ENCODE data around the gene CRYBB1. TPM values are rescaled to one million over a fixed set of nuclear protein-coding genes. Genes with fewer than 3 reads are reported as not detected.
A peak's percentile ranks its signal among the peaks of the same experiment; 100 is the strongest.

CRYBB1 gene
- total and polyA plus RNA-seq, 4 donors: 1.4 to 3.6 (median 3.2) TPM

GRCh38 chr22:26563022-26563421, 54.8 kb downstream of the CRYBB1 start:
- peaks cover 6% of the 10 kb centered on the region for H3K4me1 ChIP-seq (ENCODE audit: control insufficient read depth, insufficient read depth, low read length)
- no peak for DNase-seq (ENCODE audit: low read depth in 4 of 6, low spot score in 6 of 6)
- H3K27ac ChIP-seq (ENCODE audit: low read depth, low read length): no peak overlapping the region
- 72% methylated on average over 3 of the region's 5 CpGs for WGBS (ENCODE audit: insufficient coverage)
- no peak overlapping the region for H3K4me3 ChIP-seq (ENCODE audit: low read depth, low read length)
- H3K36me3 ChIP-seq (ENCODE audit: control insufficient read depth, insufficient read depth, low read length): peaks cover 4% of the 10 kb centered on the region
- H3K9me3 ChIP-seq (ENCODE audit: control insufficient read depth, insufficient read depth, low read length): no peaks in the 10 kb centered on the region
- no peaks in the 10 kb centered on the region for H3K27me3 ChIP-seq (ENCODE audit: control insufficient read depth, insufficient read depth, low read length)

GRCh38 chr22:26561756-26562417, 55.9 kb downstream of the CRYBB1 start:
- Histone ChIP-seq H3K36me3 (ENCODE audit: control insufficient read depth, insufficient read depth, low read length) (peaks cover 4% of the 10 kb centered on the region), H3K27ac (ENCODE audit: low read depth, low read length) (no peak overlapping the region), H3K9me3 (ENCODE audit: control insufficient read depth, insufficient read depth, low read length) (no peaks in the 10 kb centered on the region), H3K4me3 (ENCODE audit: low read depth, low read length) (no peak overlapping the region), H3K4me1 (ENCODE audit: control insufficient read depth, insufficient read depth, low read length) (peaks cover 6% of the 10 kb centered on the region), H3K27me3 (ENCODE audit: control insufficient read depth, insufficient read depth, low read length) (no peaks in the 10 kb centered on the region)
- peak in 1 of 6 donors; percentile 31 for DNase-seq (ENCODE audit: low read depth in 4 of 6, low spot score in 6 of 6)
- WGBS (ENCODE audit: insufficient coverage): 63% methylated on average over 5 of the region's 9 CpGs

DNA sequence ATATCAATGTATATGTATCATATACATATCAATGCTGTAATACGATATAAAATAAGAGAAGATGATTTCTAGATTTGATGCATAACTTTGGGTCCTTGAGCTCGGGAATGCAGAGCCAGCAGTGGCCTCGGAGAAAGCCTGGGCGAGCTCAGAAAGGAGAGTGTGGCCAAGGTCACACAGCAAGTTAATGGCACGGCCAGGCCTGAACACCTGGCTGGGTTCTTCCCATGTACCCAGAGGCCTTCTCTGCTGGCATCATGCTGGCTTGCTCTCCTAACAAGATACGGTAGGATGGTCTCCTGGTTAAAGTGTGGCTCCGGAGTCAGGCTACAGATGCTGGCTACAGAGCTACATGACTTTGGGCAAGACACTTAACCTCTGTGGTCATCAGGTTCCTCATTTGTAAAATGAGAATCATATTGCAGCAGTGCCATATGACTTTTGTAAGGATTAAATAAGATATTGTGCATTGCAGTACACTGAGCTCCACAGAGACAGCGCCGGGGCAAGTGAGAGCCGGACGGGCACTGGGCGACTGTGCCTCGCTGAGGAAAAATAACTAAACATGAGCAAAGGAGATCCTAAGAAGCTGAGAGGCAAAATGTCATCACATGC, 57.8 kb downstream of the CRYBB1 start:
- H3K4me3 ChIP-seq (ENCODE audit: low read depth, low read length): no peak overlapping the region
- H3K27ac ChIP-seq (ENCODE audit: low read depth, low read length): no peak overlapping the region
- WGBS (ENCODE audit: insufficient coverage): 93% methylated on average over 12 of the region's 13 CpGs
- DNase-seq (ENCODE audit: low read depth in 4 of 6, low spot score in 6 of 6): no peak
- peaks cover 13% of the 10 kb centered on the region for H3K4me1 ChIP-seq (ENCODE audit: control insufficient read depth, insufficient read depth, low read length)
- H3K36me3 ChIP-seq (ENCODE audit: control insufficient read depth, insufficient read depth, low read length): peaks cover 2% of the 10 kb centered on the region
- no peaks in the 10 kb centered on the region for H3K9me3 ChIP-seq (ENCODE audit: control insufficient read depth, insufficient read depth, low read length)
- H3K27me3 ChIP-seq (ENCODE audit: control insufficient read depth, insufficient read depth, low read length): no peaks in the 10 kb centered on the region

DNA sequence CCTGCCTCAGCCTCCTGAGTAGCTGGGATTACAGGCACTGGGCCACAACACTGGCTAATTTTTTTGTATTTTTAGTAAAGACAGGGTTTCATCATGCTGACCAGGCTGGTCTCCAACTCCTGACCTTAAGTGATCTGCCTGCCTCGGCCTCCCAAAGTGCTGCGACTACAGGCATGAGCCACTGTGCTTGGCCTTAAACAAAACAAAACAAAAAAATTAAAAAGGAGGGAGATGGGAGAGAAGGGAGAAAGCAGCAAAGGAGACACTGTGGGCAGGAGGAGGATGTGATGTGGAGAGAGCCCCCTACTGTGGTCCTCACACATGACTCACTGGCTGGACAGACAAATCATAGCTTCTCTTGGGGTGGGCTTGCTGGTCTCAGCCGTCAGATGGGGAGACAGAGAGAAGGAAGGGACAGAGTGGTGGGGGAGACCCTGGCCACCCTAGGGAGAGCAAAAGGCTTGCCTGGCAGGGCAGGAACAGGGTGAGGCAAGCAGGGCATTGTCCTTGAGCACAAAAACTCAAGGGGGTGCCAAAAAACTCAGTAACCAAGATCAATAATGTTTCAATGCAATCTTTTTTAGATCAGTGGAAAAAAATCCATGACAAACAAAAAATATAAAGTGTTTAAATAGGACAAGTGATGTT, 59.5 kb downstream of the CRYBB1 start:
- H3K9me3 ChIP-seq (ENCODE audit: control insufficient read depth, insufficient read depth, low read length): no peaks in the 10 kb centered on the region
- H3K36me3 ChIP-seq (ENCODE audit: control insufficient read depth, insufficient read depth, low read length): no peaks in the 10 kb centered on the region
- 64% methylated on average over 1 of the region's 3 CpGs for WGBS (ENCODE audit: insufficient coverage)
- no peak overlapping the region for H3K27ac ChIP-seq (ENCODE audit: low read depth, low read length)
- no peaks in the 10 kb centered on the region for H3K27me3 ChIP-seq (ENCODE audit: control insufficient read depth, insufficient read depth, low read length)
- no peak overlapping the region for H3K4me3 ChIP-seq (ENCODE audit: low read depth, low read length)
- no peak for DNase-seq (ENCODE audit: low read depth in 4 of 6, low spot score in 6 of 6)
- peaks cover 23% of the 10 kb centered on the region for H3K4me1 ChIP-seq (ENCODE audit: control insufficient read depth, insufficient read depth, low read length)

- 90% methylated on average over 2 of the region's 5 CpGs for WGBS (ENCODE audit: insufficient coverage)
- H3K27ac ChIP-seq (ENCODE audit: low read depth, low read length): no peak overlapping the region
Measured at GRCh38 chr22:26556904-26557303, 60.9 kb downstream of the CRYBB1 start.

GRCh38 chr22:26555478-26555877, 62.3 kb downstream of the CRYBB1 start:
- no peaks in the 10 kb centered on the region for H3K27me3 ChIP-seq (ENCODE audit: control insufficient read depth, insufficient read depth, low read length)
- no peaks in the 10 kb centered on the region for H3K9me3 ChIP-seq (ENCODE audit: control insufficient read depth, insufficient read depth, low read length)
- H3K36me3 ChIP-seq (ENCODE audit: control insufficient read depth, insufficient read depth, low read length): no peaks in the 10 kb centered on the region
- DNase-seq (ENCODE audit: low read depth in 4 of 6, low spot score in 6 of 6): peak in 2 of 6 donors; percentile 23 to 47
- 41% methylated on average over 4 of the region's 11 CpGs for WGBS (ENCODE audit: insufficient coverage)
- H3K4me3 ChIP-seq (ENCODE audit: low read depth, low read length): no peak overlapping the region
- H3K27ac ChIP-seq (ENCODE audit: low read depth, low read length): no peak overlapping the region
- peaks cover 34% of the 10 kb centered on the region for H3K4me1 ChIP-seq (ENCODE audit: control insufficient read depth, insufficient read depth, low read length)

More at GRCh38 chr22:26556904-26557303, 60.9 kb downstream of the CRYBB1 start:
- DNase-seq (ENCODE audit: low read depth in 4 of 6, low spot score in 6 of 6): peak in 1 of 6 donors; percentile 21
- no peaks in the 10 kb centered on the region for H3K36me3 ChIP-seq (ENCODE audit: control insufficient read depth, insufficient read depth, low read length)
- H3K27me3 ChIP-seq (ENCODE audit: control insufficient read depth, insufficient read depth, low read length): no peaks in the 10 kb centered on the region
- peaks cover 25% of the 10 kb centered on the region for H3K4me1 ChIP-seq (ENCODE audit: control insufficient read depth, insufficient read depth, low read length)
- H3K9me3 ChIP-seq (ENCODE audit: control insufficient read depth, insufficient read depth, low read length): no peaks in the 10 kb centered on the region
- no peak overlapping the region for H3K4me3 ChIP-seq (ENCODE audit: low read depth, low read length)

DNA sequence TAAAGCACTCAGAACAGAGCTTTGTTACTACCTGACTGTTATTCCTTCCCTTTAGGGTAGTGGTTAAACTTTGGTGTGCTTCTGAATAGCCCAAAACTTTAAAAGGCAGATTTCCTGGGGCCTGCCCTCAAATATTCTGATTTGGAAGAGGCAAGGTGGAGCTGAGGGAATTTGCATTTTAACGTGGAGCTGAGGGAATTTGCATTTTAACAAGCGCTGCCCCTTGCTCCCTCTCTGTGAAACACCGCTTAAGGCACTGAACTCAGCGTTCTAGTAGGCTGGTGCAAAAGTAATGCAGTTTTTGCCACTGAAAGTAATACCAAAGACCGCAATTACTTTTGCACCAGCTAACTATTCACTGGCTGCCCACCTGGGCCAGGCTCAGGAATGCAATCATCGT, 62.9 kb downstream of the CRYBB1 start:
- no peak for DNase-seq (ENCODE audit: low read depth in 4 of 6, low spot score in 6 of 6)
- 76% methylated on average over 4 of the region's 6 CpGs for WGBS (ENCODE audit: insufficient coverage)
- peaks cover 39% of the 10 kb centered on the region for H3K4me1 ChIP-seq (ENCODE audit: control insufficient read depth, insufficient read depth, low read length)
- no peak overlapping the region for H3K27ac ChIP-seq (ENCODE audit: low read depth, low read length)
- no peaks in the 10 kb centered on the region for H3K27me3 ChIP-seq (ENCODE audit: control insufficient read depth, insufficient read depth, low read length)
- no peak overlapping the region for H3K4me3 ChIP-seq (ENCODE audit: low read depth, low read length)
- H3K36me3 ChIP-seq (ENCODE audit: control insufficient read depth, insufficient read depth, low read length): no peaks in the 10 kb centered on the region
- H3K9me3 ChIP-seq (ENCODE audit: control insufficient read depth, insufficient read depth, low read length): no peaks in the 10 kb centered on the region

DNA sequence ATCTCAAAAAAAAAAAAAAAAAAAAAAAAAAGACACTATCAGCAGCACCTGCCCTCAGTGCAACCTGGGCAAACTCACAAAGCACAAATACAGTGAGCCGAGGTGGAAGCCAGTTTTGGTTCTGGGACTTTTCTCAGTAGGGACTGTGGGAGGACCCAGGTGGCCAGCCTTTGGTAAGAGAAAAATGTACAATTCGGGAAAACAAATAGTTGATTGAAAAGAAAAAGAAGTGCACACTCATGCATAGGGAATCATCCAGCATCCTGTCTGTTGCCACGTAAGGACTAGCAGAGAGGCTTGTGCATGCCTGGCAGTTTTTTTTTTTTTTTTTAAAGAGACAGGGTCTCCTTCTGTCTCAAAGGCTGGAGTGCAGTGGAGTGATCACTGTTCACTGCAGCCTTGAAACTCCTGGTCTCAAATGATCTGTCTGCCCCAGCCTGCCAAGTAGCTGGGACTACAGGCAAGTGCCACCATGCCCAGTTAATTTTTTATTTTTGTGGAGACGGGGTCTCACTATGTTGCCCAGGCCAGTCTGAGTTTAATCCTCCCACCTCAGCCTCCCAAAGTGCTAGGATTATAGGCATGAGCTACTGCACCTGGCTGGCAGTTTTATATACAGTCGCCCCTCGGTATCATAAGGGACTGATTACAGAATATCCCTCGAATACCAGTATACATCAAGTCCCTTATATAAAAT, 64.6 kb downstream of the CRYBB1 start:
- 55% methylated on average over 1 of the region's 7 CpGs for WGBS (ENCODE audit: insufficient coverage)
- peak in 1 of 6 donors; percentile 12 for DNase-seq (ENCODE audit: low read depth in 4 of 6, low spot score in 6 of 6)
- no peak overlapping the region for H3K4me3 ChIP-seq (ENCODE audit: low read depth, low read length)
- no peaks in the 10 kb centered on the region for H3K27me3 ChIP-seq (ENCODE audit: control insufficient read depth, insufficient read depth, low read length)
- no peaks in the 10 kb centered on the region for H3K36me3 ChIP-seq (ENCODE audit: control insufficient read depth, insufficient read depth, low read length)
- H3K4me1 ChIP-seq (ENCODE audit: control insufficient read depth, insufficient read depth, low read length): peaks cover 49% of the 10 kb centered on the region
- no peaks in the 10 kb centered on the region for H3K9me3 ChIP-seq (ENCODE audit: control insufficient read depth, insufficient read depth, low read length)
- H3K27ac ChIP-seq (ENCODE audit: low read depth, low read length): no peak overlapping the region

DNA sequence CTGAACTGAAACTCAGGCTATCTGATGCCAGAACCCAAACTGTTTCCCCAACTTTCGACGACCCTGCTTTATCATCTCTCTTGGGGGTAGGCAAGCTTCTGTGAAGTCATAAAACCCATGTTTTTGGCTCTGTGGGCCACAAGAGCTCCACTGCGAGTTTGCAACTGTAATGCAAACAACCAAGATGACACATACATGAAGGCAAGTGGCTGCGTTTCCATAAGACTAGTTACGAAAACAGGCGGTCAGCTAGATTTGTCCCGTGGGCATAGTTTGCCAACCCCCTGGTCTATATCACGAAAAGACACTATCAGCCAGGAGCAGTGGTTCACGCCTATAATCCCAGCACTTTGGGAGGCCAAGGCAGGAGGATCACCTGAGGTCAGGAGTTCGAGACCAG, 65.4 kb downstream of the CRYBB1 start:
- Histone ChIP-seq H3K9me3 (ENCODE audit: control insufficient read depth, insufficient read depth, low read length) (no peaks in the 10 kb centered on the region), H3K4me1 (ENCODE audit: control insufficient read depth, insufficient read depth, low read length) (peaks cover 49% of the 10 kb centered on the region), H3K36me3 (ENCODE audit: control insufficient read depth, insufficient read depth, low read length) (no peaks in the 10 kb centered on the region), H3K27me3 (ENCODE audit: control insufficient read depth, insufficient read depth, low read length) (no peaks in the 10 kb centered on the region), H3K4me3 (ENCODE audit: low read depth, low read length) (no peak overlapping the region), H3K27ac (ENCODE audit: low read depth, low read length) (no peak overlapping the region)
- no peak for DNase-seq (ENCODE audit: low read depth in 4 of 6, low spot score in 6 of 6)
- WGBS (ENCODE audit: insufficient coverage): 58% methylated on average over 8 of the region's 10 CpGs
